ENCODE data around the gene CIAPIN1.

The CIAPIN1 gene

DNA sequence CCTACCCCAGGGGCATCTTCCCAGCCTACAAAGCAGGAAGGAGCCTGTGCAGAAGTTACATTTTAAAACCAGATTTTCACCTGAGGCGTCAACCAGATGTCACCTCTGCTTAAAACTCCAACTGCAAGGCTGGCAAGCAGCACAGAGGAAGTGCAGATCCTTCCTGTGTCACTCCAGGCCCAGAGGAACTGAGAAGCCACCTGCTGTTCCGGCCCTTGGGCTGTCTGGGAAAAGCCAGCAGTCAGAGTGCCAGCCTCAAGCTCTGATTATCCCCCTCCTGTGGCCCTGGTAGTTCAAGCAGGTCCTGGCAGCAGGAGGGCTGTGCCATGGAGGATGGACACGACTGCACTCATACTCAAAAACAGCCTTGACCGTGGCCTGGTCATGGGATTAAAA is 25.5 kb upstream of the CIAPIN1 start:
- no peak for DNase-seq (ENCODE audit: extremely low spot score)
- ChIA-PET POLR2A (interaction anchor here (0.5 to 2.1 kb wide), 2 partner anchors 11 to 289 kb away, joined by 4 to 6 read pairs; no protein-coding TSS in a partner anchor), CTCF (interaction anchor here (1.3 to 7.9 kb wide), 3 partner anchors 11 to 47 kb away, joined by 3 to 55 read pairs (median 6); partner anchors contain the start of gene POLR2C)
- TF ChIP-seq, protein P1, sequence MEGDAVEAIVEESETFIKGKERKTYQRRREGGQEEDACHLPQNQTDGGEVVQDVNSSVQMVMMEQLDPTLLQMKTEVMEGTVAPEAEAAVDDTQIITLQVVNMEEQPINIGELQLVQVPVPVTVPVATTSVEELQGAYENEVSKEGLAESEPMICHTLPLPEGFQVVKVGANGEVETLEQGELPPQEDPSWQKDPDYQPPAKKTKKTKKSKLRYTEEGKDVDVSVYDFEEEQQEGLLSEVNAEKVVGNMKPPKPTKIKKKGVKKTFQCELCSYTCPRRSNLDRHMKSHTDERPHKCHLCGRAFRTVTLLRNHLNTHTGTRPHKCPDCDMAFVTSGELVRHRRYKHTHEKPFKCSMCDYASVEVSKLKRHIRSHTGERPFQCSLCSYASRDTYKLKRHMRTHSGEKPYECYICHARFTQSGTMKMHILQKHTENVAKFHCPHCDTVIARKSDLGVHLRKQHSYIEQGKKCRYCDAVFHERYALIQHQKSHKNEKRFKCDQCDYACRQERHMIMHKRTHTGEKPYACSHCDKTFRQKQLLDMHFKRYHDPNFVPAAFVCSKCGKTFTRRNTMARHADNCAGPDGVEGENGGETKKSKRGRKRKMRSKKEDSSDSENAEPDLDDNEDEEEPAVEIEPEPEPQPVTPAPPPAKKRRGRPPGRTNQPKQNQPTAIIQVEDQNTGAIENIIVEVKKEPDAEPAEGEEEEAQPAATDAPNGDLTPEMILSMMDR (IDR thresholded peaks at IDR 0.05; ENCODE audit: control extremely low read depth, extremely low read depth, low read depth, missing control alignments) = no peak

DNA sequence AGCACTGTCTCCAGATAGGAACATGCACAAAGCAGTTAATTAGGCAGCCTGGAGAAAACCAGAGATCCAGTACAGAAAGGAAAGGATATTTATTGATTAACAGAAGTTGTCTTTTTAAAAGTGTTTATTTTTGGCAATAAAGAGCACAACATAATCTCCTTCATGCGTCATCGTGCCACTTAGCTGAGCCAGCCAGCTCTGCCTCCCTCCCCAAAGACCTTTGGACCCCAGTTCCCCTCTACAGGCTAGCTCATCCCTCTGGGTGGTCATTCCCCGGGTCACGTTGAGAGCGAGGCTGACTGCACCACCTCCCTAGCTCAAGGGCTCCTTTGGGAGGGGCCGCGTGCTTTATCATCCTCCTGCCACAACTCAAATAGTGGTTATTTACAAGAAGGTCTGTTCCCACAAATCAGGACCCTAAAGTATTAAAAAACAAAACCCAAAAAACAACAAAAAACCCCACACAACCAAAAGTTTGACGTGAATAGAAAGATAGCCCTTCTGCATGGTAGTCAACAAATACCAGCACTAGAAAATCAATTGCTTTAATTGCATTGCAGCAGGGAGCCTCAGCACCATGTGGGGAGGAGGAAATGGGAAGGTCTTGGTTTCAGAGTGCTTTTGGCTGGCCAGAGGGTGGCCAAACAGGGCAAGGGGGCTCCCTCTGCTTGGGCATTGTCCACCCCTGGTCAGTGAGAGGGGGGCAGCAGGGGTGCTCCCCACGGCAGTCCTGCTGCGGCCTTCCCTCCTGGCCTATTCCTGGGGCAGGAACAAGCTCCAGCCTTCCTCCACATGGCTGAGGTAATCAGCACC is 24.9 kb upstream of the CIAPIN1 start:
- POLR2A ChIA-PET = interaction anchor here (0.5 to 2.1 kb wide), 2 partner anchors 11 to 290 kb away, joined by 4 to 6 read pairs; no protein-coding TSS in a partner anchor
- DNase-seq (ENCODE audit: extremely low spot score) = no peak
- CTCF ChIA-PET = interaction anchor here (0.8 to 7.9 kb wide), 6 partner anchors 10 to 55 kb away, joined by 3 to 55 read pairs (median 4); partner anchors contain the start of genes CIAPIN1, COQ9 and POLR2C
- TF ChIP-seq, protein P1 (IDR thresholded peaks at IDR 0.05; ENCODE audit: control extremely low read depth, extremely low read depth, low read depth, missing control alignments) = no peak

DNA sequence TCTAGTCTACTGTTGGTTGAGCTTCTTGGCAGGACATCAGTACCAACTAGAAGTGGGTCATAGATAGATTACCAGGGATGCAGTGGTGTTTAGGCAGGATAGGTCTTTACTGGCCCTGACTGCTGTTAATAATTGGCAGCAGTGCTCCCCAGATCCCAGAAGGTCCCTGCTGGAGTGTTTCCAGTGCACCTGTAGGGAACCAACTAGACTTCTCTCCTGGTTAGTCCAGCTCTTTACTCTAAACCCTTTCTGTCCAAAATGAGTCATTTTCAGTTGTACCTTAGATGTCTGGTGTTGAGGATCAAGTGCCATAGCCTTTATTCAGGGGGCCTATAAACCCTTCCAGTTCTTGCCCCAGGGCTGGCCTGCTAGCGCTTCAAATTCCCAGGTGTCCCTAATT is 24.0 kb upstream of the CIAPIN1 start:
- DNase-seq (ENCODE audit: extremely low spot score) = no peak
- ChIA-PET CTCF (interaction anchor here (0.8 to 7.9 kb wide), 7 partner anchors 9 to 54 kb away, joined by 3 to 55 read pairs (median 3); partner anchors contain the start of genes CIAPIN1, COQ9 and POLR2C), POLR2A (no interaction called here)
- TF ChIP-seq, protein P1 (IDR thresholded peaks at IDR 0.05; ENCODE audit: control extremely low read depth, extremely low read depth, low read depth, missing control alignments) = no peak

DNA sequence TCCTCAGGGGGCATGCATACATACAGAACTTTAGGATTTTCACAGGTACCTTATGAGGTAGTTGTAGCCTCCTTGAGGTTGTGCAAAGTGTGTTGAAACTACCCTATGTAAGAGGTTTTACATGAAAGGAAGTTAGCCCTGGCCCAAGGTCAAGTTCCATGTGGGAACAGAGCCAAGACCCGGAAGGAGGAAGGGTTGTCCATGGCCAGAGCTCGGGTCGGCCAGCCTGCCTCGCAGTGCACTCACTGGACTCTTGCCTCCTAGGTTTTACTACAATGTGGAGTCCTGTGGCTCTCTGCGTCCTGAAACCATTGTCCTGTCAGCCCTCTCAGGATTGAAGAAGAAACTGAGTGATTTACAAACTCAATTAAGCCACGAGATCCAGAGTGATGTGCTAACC is 23.5 kb upstream of the CIAPIN1 start:
- no peak for DNase-seq (ENCODE audit: extremely low spot score)
- CTCF ChIA-PET = interaction anchor here (1.2 to 7.9 kb wide), 5 partner anchors 9 to 49 kb away, joined by 3 to 55 read pairs (median 5); partner anchors contain the start of genes CIAPIN1, COQ9 and POLR2C
- TF ChIP-seq, protein P1 (IDR thresholded peaks at IDR 0.05; ENCODE audit: control extremely low read depth, extremely low read depth, low read depth, missing control alignments) = no peak
- POLR2A ChIA-PET = no interaction called here

DNA sequence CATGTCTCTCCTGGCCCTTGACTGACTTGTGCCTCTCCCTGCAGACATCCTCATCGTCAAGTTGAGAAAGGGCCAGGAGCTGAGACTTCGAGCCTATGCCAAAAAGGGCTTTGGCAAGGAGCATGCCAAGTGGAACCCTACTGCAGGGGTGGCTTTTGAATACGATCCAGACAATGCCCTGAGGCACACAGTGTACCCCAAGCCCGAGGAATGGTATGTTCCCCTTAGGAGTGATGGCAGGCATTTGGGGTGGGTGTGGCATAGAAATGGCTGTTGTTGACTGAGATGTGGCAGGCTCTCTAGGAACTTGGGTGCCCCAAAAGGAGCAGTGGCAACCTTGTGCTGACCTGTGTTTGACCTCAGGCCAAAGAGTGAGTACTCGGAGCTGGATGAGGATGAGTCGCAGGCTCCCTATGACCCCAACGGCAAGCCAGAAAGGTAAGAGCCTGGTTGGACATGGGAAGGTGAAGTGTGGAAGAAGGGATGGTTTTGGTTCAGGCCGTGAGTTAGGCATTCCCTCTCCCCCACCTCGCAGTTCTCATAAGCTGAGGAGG is 22.8 kb upstream of the CIAPIN1 start:
- no peak for DNase-seq (ENCODE audit: extremely low spot score)
- POLR2A ChIA-PET = no interaction called here
- CTCF ChIA-PET = interaction anchor here (1.3 to 7.9 kb wide), 3 partner anchors 8 to 50 kb away, joined by 3 to 55 read pairs (median 5); partner anchors contain the start of gene POLR2C
- TF ChIP-seq, protein P1 (IDR thresholded peaks at IDR 0.05; ENCODE audit: control extremely low read depth, extremely low read depth, low read depth, missing control alignments) = no peak

DNA sequence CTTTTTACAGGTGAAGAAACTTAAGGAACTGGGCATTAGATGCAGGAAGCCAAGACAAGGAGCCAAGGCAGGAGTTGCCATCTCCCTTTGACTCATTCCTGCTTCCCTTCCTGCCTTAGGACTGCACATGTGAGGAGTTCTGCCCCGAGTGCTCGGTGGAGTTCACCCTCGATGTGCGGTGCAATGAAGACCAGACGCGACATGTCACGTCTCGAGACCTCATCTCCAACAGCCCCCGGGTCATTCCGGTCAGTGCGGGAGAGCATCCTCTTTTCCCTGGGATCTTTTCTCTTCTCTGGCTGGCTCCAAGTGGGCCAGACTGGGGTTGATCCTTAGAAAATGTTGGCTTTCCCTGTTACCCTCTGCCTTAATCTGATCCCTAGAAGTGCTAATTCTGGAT is 21.9 kb upstream of the CIAPIN1 start:
- TF ChIP-seq, protein P1 (IDR thresholded peaks at IDR 0.05; ENCODE audit: control extremely low read depth, extremely low read depth, low read depth, missing control alignments) = no peak
- CTCF ChIA-PET = interaction anchor here (1.6 kb wide), 1 partner anchor 10 kb away, joined by 4 read pairs; no protein-coding TSS in a partner anchor
- POLR2A ChIA-PET = no interaction called here
- no peak for DNase-seq (ENCODE audit: extremely low spot score)
